PC-3 (cell line): ENCODE measurements around the gene SDHD. TPM values are rescaled to one million over a fixed set of nuclear protein-coding genes. Genes with fewer than 3 reads are reported as not detected.
A peak's percentile ranks its signal among the peaks of the same experiment; 100 is the strongest.
"Not testable (repeated sequence)": the region's sequence is repeated elsewhere in the genome, so short reads cannot be mapped to it uniquely, and the experiment has no call there.

Source experiments
- ATAC-seq: fragments of 200-7000 bp; cut with Tn5 transposase; 2 replicates; pipeline ENCODE4 v1.9.1; 2020; ENCODE audit warnings: mild to moderate bottlenecking, moderate library complexity
- BruUV-seq: library from RNA; stranded (reverse); fragments of 400-500 nt; replicated peaks from 2 replicates; lab custom pipeline; 2021; lab: Mats Ljungman, UMichigan
- CTCF ChIA-PET: fragments of 300-600 bp; sonication (Branson Sonifier 250); formaldehyde crosslinking; loops from one replicate; lab custom pipeline; 2022; ENCODE audit warnings: antibody characterized with exemption; lab: Charles Lee
- POLR2A ChIA-PET: fragments of 300-600 bp; sonication (Branson Sonifier 250); formaldehyde crosslinking; loops from one replicate; lab custom pipeline; 2022; ENCODE audit warnings: antibody characterized with exemption; ENCODE audit not compliant: unreplicated experiment; lab: Charles Lee
- DNase-seq: peaks from one replicate; pipeline ENCODE4 v3.0.0-alpha.2; 2015
- H2AFZ ChIP-seq: fragments of 300-600 bp; sonication (generic); 2 replicates; pipeline ENCODE4 v1.6.0; 2016; ENCODE audit warnings: antibody characterized with exemption, low read length
- H3F3A ChIP-seq: fragments of 300-600 bp; sonication (generic); one replicate; pipeline ENCODE4 v1.6.0; 2017; ENCODE audit warnings: antibody characterized with exemption, low read length, control low read depth, mild to moderate bottlenecking; ENCODE audit not compliant: unreplicated experiment
- H3K27ac ChIP-seq: fragments of 300-600 bp; sonication (generic); 2 replicates; pipeline ENCODE4 v1.5.1; 2016; ENCODE audit warnings: mild to moderate bottlenecking, low read length
- H3K27me3 ChIP-seq: fragments of 300-600 bp; sonication (generic); 2 replicates; pipeline ENCODE4 v1.6.1; 2016; ENCODE audit warnings: low read length, mixed read lengths
- H3K36me3 ChIP-seq: fragments of 300-600 bp; sonication (generic); 2 replicates; pipeline ENCODE4 v1.6.1; 2016; ENCODE audit warnings: low read depth, mixed run types, low read length, mixed read lengths
- H3K4me1 ChIP-seq: fragments of 300-600 bp; sonication (generic); 2 replicates; pipeline ENCODE4 v1.5.1; 2016; ENCODE audit warnings: low read length; ENCODE audit not compliant: insufficient read depth
- H3K4me2 ChIP-seq: fragments of 300-600 bp; sonication (generic); 2 replicates; pipeline ENCODE4 v1.6.0; 2016; ENCODE audit warnings: low read length
- H3K4me3 ChIP-seq: fragments of 300-600 bp; sonication (generic); 2 replicates; pipeline ENCODE4 v1.5.1; 2016; ENCODE audit warnings: mild to moderate bottlenecking, low read length, mixed read lengths
- H3K79me2 ChIP-seq: fragments of 300-600 bp; sonication (generic); 2 replicates; pipeline ENCODE4 v1.6.1; 2017; ENCODE audit warnings: low read length, mixed read lengths
- H3K9ac ChIP-seq: fragments of 300-600 bp; sonication (generic); 2 replicates; pipeline ENCODE4 v1.6.0; 2016; ENCODE audit warnings: mild to moderate bottlenecking, low read length
- H3K9me2 ChIP-seq: fragments of 300-600 bp; sonication (generic); replicated peaks from 2 replicates; pipeline ENCODE4 v1.6.1; 2016; ENCODE audit warnings: mixed run types, low read length, mixed read lengths
- H3K9me3 ChIP-seq: fragments of 300-600 bp; sonication (generic); 2 replicates; pipeline ENCODE4 v1.6.1; 2016; ENCODE audit warnings: low read length, mixed read lengths
- H4K20me1 ChIP-seq: fragments of 300-600 bp; sonication (generic); 2 replicates; pipeline ENCODE4 v1.6.1; 2016; ENCODE audit warnings: low read length, mixed read lengths
- CTCF ChIP-seq: fragments of 300-600 bp; sonication (generic); conservative IDR thresholded peaks from 2 replicates; pipeline ENCODE4 v1.5.1; 2017; ENCODE audit warnings: antibody characterized with exemption, low read depth, mild to moderate bottlenecking, low read length
- EZH2 ChIP-seq: fragments of 300-600 bp; sonication (generic); IDR thresholded peaks from one replicate; pipeline ENCODE4 v1.6.1; 2017; ENCODE audit warnings: antibody characterized with exemption, mild to moderate bottlenecking, low read length; ENCODE audit not compliant: unreplicated experiment
- EZH2phosphoT487 ChIP-seq: fragments of 300-600 bp; sonication (generic); IDR thresholded peaks from 2 replicates; pipeline ENCODE4 v1.6.1; 2018; ENCODE audit warnings: mild to moderate bottlenecking, antibody characterized with exemption, low read length, borderline replicate concordance
- intact Hi-C: fragments of 100-400 bp; cut with micrococcal nuclease; formaldehyde crosslinking; loops from 2 replicates; pipeline ENCODE4 v1.9.0; 2023
- total RNA-seq: library from RNA; depleted of rRNA; stranded (reverse); fragments of >200 nt; gene quantifications from 2 replicates; pipeline ENCODE4 v1.2.3, GENCODE V29; 2014

Gene SDHD
- total RNA-seq, 1 experiment from 2014 or later = 184 TPM

- DNase-seq = peak; percentile 8
- Histone ChIP-seq H3K36me3 (peaks cover 65% of the 10 kb centered on the region), H3K4me2 (peak overlapping the region; percentile 88)
Observed at GRCh38 chr11:112087212-112087611, 539 bp downstream of the SDHD start.

GRCh38 chr11:112095302-112095701 lies 8.6 kb downstream of the SDHD start:
- H3K4me3 ChIP-seq, H3K9me2 ChIP-seq, H3K27ac ChIP-seq, H3K9me3 ChIP-seq, H3F3A ChIP-seq, H2AFZ ChIP-seq, H3K4me2 ChIP-seq, intact Hi-C loops, H3K4me1 ChIP-seq, ATAC-seq, CTCF ChIA-PET, H3K9ac ChIP-seq, H4K20me1 ChIP-seq, H3K27me3 ChIP-seq, DNase-seq: not testable (repeated sequence)
- Histone ChIP-seq H3K79me2 (peaks cover 13% of the 10 kb centered on the region; the same call in 1 of the 2 replicates), H3K36me3 (peaks cover 39% of the 10 kb centered on the region)
- TSS peak; percentile 15 for BruUV-seq
- POLR2A ChIA-PET = interaction anchor here (0.6 kb wide), 1 partner anchor 26 kb away, joined by 5 read pairs; no protein-coding TSS in a partner anchor

More at GRCh38 chr11:112087212-112087611, 539 bp downstream of the SDHD start:
- Histone ChIP-seq H3K27me3 (no peaks in the 10 kb centered on the region), H3K4me3 (peak overlapping the region; percentile 88), H3K9me2 (no peaks in the 10 kb centered on the region), H2AFZ (peak overlapping the region; percentile 75), H3F3A (peaks cover 5% of the 10 kb centered on the region), H3K79me2 (peaks cover 83% of the 10 kb centered on the region), H4K20me1 (no peaks in the 10 kb centered on the region), H3K9ac (peak overlapping the region; percentile 94), H3K9me3 (no peaks in the 10 kb centered on the region), H3K4me1 (peaks cover 41% of the 10 kb centered on the region), H3K27ac (peak overlapping the region; percentile 49)
- POLR2A ChIA-PET = interaction anchor here (0.6 to 1.0 kb wide), 3 partner anchors 76 to 160 kb away, joined by 3 to 11 read pairs (median 8); no protein-coding TSS in a partner anchor
- TF ChIP-seq EZH2phosphoT487 (no peak), CTCF (no peak), EZH2 (no peak)
- BruUV-seq = TSS peak; percentile 62
- CTCF ChIA-PET = interaction anchor here (0.5 kb wide), 1 partner anchor 76 kb away, joined by 3 read pairs; no protein-coding TSS in a partner anchor
- intact Hi-C loops = loop anchor here (2.0 to 10.0 kb wide), 4 partner anchors 70 to 210 kb away; partner anchors contain the start of genes CFAP68 and FDXACB1
- ATAC-seq = peak; percentile 2; the same call in 1 of the 2 replicates

GRCh38 chr11:112096194-112096593 lies 9.5 kb downstream of the SDHD start:
- no peaks in the 10 kb centered on the region for H4K20me1 ChIP-seq
- H3F3A ChIP-seq = no peaks in the 10 kb centered on the region
- no peak overlapping the region for H3K4me3 ChIP-seq
- H3K9me3 ChIP-seq = no peaks in the 10 kb centered on the region
- CTCF ChIA-PET = no interaction called here
- H3K36me3 ChIP-seq = peaks cover 32% of the 10 kb centered on the region
- H3K9ac ChIP-seq = no peak overlapping the region
- H3K9me2 ChIP-seq = no peaks in the 10 kb centered on the region
- H3K27me3 ChIP-seq = no peaks in the 10 kb centered on the region
- peaks cover 6% of the 10 kb centered on the region; the same call in 1 of the 2 replicates for H3K79me2 ChIP-seq
- no peak overlapping the region for H3K4me2 ChIP-seq
- H2AFZ ChIP-seq = no peak overlapping the region
- ATAC-seq (no peak), DNase-seq (no peak)
- no peaks in the 10 kb centered on the region for H3K4me1 ChIP-seq
- TF ChIP-seq EZH2 (no peak), EZH2phosphoT487 (no peak), CTCF (no peak)
- no peak overlapping the region for H3K27ac ChIP-seq
- intact Hi-C loops = no loop called here
- no TSS peak for BruUV-seq
- POLR2A ChIA-PET = no interaction called here
